Right hindlimb (tissue), 1 donor: ENCODE data around the gene TTLL6.
"Not testable (repeated sequence)": the region's sequence is repeated elsewhere in the genome, so short reads cannot be mapped to it uniquely, and the experiment has no call there.

Source experiments
- DNase-seq: peaks from one replicate; pipeline ENCODE4 v3.0.0-alpha.2; 2018

The TTLL6 gene

DNA sequence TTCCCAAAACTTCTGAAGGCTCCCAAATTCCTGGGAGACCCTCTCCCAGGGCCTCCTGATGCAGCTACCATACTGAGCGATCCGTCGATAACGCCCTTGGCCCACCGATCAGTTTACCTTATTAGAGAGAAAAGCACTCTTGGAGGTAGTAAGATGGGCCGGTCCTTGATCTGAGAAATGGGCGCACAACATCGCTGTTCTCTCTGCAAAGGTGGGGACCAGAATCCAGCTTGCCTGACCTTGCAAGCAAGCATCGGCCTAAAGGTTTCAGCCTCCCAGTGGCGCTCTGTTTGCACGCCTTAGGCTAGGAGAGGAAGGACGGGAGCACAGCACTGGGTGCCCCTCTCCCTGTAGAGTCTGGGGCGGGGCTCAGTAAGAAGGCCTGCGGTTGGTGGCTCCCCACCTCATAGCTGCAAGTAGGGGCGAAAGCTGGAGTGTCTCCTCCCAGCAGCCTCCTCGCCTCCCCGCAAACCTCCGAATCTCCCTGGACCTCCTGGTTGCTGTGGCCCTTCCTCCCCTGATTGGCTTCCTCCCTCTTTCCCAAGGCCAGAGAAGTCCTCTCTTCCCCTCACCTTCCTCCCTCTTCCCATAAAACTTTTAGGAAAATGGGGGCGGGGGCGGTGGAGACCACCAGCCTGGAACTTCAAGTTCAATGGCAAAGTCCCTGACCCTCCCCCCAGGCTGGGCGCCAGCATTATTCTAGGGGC, 94.7 kb downstream of the TTLL6 start, which contains the start of gene PRAC1:
PRAC1 (minus strand) TSS at position 318 of the 707 bp plus-strand sequence; CDS start at position 192, 126 bp downstream.
- DNase-seq, result no peak

DNA sequence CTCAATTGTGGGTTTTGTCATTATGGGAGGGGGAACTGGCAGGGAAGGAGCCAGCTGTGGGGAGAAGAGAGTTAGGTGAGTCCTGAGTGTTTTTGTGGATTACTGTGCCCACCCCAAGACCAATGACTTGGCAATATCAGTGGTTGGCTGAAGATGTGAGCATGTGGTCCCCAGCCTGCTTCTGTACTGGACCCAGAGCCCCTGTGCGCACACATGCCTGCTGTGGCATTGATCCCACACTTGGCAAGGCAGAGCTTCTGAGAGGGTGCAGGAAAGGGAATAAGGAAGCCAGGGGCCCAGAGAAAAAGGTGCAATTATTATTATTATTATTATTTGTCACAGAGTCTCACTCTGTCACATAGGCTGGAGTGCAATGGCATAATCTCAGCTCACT, 96.0 kb downstream of the TTLL6 start:
- DNase-seq, result no peak

DNA sequence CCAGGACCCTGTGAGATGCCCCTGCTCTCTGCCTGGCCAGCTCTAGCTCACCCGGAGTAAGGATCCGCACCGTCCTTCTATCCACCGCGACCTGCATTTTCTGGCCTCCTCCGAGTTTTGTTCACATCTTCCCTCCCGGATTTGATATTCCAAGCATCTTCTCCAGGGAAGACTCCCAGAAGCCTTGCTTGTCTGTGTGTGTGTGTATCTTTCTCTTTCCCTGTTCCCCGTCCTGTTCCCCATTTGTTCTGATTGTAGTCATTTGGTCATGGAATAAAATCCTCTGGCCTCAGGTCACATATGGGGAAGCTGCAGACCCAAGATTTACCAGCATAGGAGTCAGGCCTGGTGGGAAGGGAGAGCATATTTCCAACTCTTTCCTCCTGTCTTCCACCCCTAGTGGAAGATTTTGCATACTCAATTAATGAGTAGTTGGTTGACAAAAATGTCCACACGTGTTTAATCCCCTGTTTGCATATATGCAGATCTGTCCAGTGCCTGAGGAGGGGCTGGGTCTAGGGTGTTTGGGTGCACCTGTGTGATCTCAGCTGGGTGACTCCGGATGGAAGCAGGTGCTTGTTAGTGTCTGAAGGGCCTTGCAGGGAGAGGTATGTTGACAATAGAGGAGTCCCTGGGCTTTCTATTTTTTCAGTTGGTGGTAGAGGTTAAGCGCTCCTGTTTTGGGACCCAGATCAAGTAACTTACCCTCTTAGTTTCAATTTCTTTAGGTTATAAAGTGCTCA, 96.6 kb downstream of the TTLL6 start:
- DNase-seq, result no peak

DNA sequence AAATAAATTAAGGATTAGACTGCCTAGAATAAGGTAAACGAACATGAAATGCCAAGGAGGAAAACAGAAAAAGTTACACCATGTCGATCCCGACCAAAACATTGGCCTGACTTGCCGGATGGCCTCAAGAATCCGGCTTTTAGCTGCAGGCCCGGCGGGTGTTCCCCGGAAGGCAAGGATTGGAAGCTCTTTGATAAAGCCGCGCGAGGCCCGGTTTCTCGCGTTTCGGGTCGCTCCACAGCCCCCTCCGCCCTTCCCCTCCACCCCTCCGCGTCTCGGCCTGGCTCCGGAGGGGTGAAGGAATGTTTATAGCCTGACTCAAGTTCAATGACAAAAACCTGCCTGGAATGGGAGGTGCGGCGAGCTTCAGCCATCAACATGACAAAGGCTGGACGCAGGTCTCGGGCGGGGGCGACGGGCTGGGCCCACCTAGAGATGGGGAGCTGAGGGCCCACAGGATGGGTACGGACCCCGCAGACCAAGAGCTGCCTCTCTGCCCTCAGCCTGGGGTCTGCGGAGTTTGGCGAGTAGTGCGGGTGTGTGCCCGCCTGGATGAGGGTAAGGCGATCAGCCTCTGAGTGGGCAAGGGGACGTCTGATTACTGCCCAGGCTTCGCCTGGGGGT, 97.3 kb downstream of the TTLL6 start:
- DNase-seq, result no peak

DNA sequence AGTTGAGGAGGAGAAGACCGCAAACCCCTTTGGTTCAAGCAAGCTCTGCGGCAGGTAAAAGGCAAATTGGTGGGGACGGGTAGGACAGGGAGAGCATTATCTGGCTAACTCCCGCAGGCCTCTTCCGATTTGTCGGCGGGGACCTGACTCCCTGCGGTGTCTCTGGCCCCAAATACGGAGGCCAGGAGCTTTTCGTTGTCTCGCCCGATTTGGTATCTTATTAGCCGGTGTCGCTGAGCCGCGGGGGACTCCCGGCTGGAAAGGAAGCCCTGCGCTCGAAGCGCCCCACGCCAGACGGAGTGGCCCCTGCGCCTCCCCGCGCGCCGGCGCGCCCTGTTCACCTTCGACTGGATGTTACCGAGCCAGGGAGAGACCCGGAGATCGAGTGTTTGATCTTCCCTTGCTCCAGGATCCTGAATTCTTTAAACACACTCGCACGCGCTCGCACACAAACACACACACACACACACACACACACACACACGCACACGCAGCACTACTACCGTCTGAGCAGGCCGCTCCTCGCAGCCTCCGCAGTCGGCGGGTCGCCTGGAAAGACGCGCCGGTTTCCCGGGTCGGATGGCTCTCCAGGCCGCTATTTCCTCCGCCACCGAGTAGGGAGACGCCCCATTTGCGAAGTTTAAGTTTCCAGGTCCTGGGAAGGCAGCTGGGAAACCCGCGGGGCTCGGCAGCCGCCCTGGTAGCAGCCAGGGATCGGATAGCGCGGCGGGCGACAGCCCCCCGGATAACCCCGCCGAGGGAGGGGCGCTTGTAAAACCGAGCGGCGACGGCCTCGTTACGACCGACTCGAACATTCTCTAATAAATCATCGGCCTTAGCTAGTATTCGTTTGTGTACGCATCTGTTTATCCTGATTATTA, 98.0 kb downstream of the TTLL6 start:
- no peak for DNase-seq

DNA sequence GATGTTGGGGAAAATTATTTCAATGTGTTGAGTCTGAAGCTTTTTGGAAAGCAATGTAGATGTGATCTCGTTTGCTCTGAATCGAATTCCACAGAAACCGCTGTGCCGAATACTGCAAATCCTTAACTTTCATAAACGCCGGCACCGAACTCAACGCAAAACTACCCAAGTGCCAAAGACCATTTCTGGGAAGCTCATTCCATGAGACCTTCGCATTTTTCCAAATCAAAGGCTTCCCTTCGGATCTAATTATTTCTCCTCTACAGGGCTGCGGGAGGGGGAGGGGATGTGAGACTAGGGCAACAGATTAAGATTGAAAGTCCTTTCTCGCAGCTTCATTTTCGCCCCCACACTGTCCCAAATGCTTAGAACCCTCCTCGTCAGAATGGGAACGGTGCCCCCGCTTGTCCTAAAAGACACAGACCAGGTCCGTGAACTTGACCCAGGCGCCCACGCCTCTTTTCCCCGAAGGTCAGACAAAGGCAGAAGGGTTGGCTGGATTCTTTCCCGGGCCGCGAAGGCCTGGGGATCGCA, 98.7 kb downstream of the TTLL6 start:
- no peak for DNase-seq

DNA sequence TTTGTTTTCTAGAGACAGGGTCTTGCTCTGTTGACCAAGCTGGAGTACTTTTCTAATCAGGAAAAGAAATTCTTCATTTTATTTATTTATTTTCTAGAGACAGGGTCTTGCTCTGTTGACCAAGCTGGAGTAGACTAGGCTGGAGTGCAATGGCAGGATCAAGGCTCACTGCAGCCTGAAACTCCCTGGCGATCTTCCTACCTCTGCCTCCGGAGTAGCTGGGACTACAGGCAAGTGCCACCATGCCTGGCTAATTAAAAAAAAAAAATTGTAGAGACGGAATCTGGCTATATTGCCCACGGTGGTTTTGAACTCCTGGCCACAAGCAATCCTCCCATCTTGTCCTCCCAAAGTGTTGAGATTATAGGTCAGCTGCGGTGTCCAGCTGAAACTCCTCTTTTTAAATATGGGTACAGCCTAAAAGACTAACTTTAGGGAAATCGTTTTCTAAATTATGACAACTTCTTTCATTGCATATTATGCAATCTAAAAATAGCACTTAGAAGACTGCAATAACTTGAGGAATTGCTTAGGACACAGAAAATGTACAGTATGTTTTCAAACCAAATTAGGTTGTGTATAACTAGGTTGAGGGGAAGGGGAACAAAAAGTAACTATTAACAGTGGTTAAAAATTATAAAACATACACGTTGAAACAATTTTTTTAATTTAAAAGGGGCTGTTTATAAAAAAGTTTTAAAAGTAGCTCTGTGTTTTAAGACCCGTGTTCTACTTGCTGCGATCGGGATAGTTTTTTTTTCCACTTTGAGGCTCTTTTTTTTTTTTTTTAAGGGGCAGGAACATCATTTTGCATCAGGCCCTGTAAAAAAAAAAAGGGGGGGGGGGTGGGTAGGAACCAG, 99.4 kb downstream of the TTLL6 start:
- DNase-seq, result no peak

DNA sequence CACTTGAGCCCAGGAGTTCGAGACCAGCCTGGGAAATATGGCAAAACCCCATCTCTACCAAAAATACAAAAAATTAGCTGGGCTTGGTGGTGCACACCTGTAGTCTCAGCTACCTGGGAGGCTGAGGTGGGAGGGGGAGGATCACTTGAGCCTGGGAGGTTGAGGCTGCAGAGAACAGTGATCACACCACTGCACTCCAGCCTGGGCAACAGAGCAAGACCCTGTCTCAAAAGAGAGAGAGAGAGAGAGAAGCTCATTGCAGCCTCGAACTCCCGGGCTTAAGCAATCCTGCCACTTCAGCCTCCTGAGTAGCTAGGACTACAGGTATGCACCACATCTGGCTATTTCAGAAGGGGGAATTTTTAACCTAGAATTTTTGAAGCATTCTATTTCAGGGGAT, 100.5 kb downstream of the TTLL6 start:
- DNase-seq, result not testable (repeated sequence)

DNA sequence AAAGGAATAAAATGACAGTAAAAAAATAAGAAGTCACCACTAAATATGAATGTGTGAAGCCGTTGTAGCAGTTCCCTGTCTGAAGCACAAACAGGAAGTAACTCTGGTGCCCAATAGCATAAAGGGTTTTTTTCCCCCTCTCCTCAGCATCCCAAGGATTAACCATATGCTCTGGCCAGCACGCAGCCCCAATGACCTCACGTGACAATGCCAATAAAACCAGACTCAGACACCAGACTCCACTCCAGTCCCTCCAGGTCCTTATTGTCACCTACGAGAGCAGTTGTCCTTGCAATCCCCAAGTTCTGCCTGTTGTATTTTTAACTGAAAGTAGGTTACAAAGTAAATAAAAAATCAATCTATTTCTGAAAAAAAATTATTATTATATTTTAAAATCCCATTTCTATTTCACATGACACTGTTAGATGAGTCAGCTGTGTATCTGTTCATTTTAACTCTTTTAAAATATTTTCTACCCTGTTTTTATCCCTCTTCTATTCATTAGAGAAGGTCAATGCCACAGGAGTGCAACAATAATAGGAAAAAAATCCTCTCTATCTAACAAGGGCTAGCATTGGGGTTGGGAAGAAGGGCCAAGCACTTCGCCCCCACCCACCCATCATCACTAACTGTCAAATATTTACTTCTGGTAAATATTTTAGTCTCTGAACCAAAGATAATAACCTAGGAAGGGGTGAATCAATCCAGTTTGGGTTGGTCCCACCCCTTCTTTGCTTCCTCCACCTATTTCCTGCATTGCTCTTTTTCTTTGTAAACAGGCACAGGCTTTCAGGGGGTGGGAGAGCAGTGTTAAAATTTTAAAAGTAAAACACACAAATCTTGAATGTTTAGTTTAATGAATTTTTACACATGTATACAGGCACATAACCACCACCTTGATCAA, 101.3 kb downstream of the TTLL6 start:
- no peak for DNase-seq
